ENCODE measurements around the gene TTC6. TPM values are rescaled to one million over a fixed set of nuclear protein-coding genes. Genes with fewer than 3 reads are reported as not detected.

The TTC6 gene
- total RNA-seq, 1 donor from 2014 or later, result not detected

- Histone ChIP-seq H3K4me3 (ENCODE audit: insufficient read depth, low read depth, low read length) (no peak overlapping the region), H3K27ac (ENCODE audit: low read depth, low read length) (no peak overlapping the region), H3K9me3 (ENCODE audit: insufficient read depth, low read depth, low read length) (no peaks in the 10 kb centered on the region), H3K9ac (ENCODE audit: low read length) (no peak overlapping the region), H3K4me2 (ENCODE audit: low read length) (no peak overlapping the region), H3K79me2 (ENCODE audit: insufficient read depth, low read length) (no peaks in the 10 kb centered on the region), H4K20me1 (ENCODE audit: insufficient read depth, low read length) (no peaks in the 10 kb centered on the region), H3K36me3 (ENCODE audit: insufficient read depth, low read length) (no peaks in the 10 kb centered on the region), H2AFZ (ENCODE audit: low read depth, low read length) (no peak overlapping the region), H3K4me1 (ENCODE audit: insufficient read depth, low read length) (no peaks in the 10 kb centered on the region), H3K27me3 (ENCODE audit: insufficient read depth, low read length) (no peaks in the 10 kb centered on the region)
- H3K4me3 Mint-ChIP-seq (ENCODE audit: unreplicated experiment), result no peak overlapping the region
- H3K27me3 Mint-ChIP-seq (ENCODE audit: low read depth, unreplicated experiment), result no peaks in the 10 kb centered on the region
- no peaks in the 10 kb centered on the region for H3K36me3 Mint-ChIP-seq (ENCODE audit: low read depth, unreplicated experiment)
- FAIRE-seq (no peak), DNase-seq (ENCODE audit: low read depth) (no peak)
- no peaks in the 10 kb centered on the region for H3K9me3 Mint-ChIP-seq (ENCODE audit: unreplicated experiment)
- H3K4me1 Mint-ChIP-seq (ENCODE audit: low read depth, unreplicated experiment), result no peaks in the 10 kb centered on the region
- TF ChIP-seq CTCF (IDR thresholded peaks at IDR 0.05; ENCODE audit: insufficient read depth, low read depth, low read length) (no peak), EZH2 (IDR thresholded peaks at IDR 0.05; ENCODE audit: insufficient read depth, low read length) (no peak)
- no peak overlapping the region for H3K27ac Mint-ChIP-seq (ENCODE audit: unreplicated experiment)
Observed at GRCh38 chr14:37643701-37644100, 48.3 kb downstream of the TTC6 start.

Other genes with a start within 250 kb of the TTC6 start
- gene FOXA1, start 380 bp upstream of the TTC6 start, total RNA-seq, result 0.11 TPM in 1 of 2 replicates, not detected in the other

Data from astrocyte (in vitro differentiated cells and primary cell).